HCT116 (cell line): Measurements from ENCODE around the gene PHB1. TPM values are rescaled to one million over a fixed set of nuclear protein-coding genes. Genes with fewer than 3 reads are reported as not detected.

ENCODE experiments used
- ATAC-seq: fragments of 200-7000 bp; cut with Tn5 transposase; 2 replicates; pipeline ENCODE4 v1.9.1; 2020; ENCODE audit warnings: mild to moderate bottlenecking, moderate library complexity
- BruUV-seq: library from RNA; stranded (reverse); fragments of 400-500 nt; replicated peaks from 2 replicates; lab custom pipeline; 2021; lab: Mats Ljungman, UMichigan
- CTCF ChIA-PET: fragments of 300-600 bp; sonication (Branson Sonifier 250); formaldehyde crosslinking; loops from one replicate; lab custom pipeline; 2021; ENCODE audit warnings: antibody characterized with exemption; lab: Charles Lee
- POLR2A ChIA-PET: fragments of 300-600, 350-600 bp; sonication (Branson Sonifier 250); formaldehyde crosslinking; loops from one replicate; lab custom pipeline; 2021; ENCODE audit warnings: antibody characterized with exemption; lab: Charles Lee
- RAD21 ChIA-PET, 2 experiments: fragments of 300-600 bp; sonication (Branson Sonifier 250); formaldehyde crosslinking; loops; one replicate each; lab custom pipeline; 2023; ENCODE audit warnings: low total read pairs in 2 of 2; ENCODE audit not compliant: uncharacterized antibody in 2 of 2, unreplicated experiment in 2 of 2, low non-redundant PET in 1 of 2; lab: Charles Lee
- DNase-seq: peaks from one replicate; pipeline ENCODE4 v3.0.0-alpha.2; 2010; ENCODE audit warnings: low read depth, low spot score
- H2AFZ ChIP-seq: fragments of 200-600 bp; shearing (Covaris generic), sonication (generic); 2 replicates; pipeline ENCODE4 v1.6.1; 2017; ENCODE audit warnings: low read depth, mixed run types, mixed read lengths, antibody characterized with exemption, low read length; ENCODE audit not compliant: poor library complexity, severe bottlenecking
- H3K27ac ChIP-seq: 2 replicates; pipeline ENCODE4 v1.5.1; 2012; ENCODE audit warnings: low read depth, low read length
- H3K27me3 ChIP-seq: fragments of 200-600 bp; sonication (generic); 2 replicates; pipeline ENCODE4 v1.6.1; 2016; ENCODE audit warnings: mixed run types, low read length, mixed read lengths; ENCODE audit not compliant: insufficient read depth
- H3K36me3 ChIP-seq, 2 experiments: fragments of 200-500 bp in 1 of 2; fragments of 200-600 bp in 1 of 2; sonication (Bioruptor generic) in 1 of 2; sonication (generic) in 1 of 2; 2 replicates each; pipeline versions ENCODE4 v1.5.1 to v1.6.1; 2014 to 2016; ENCODE audit warnings: low read length in 2 of 2, inconsistent platforms in 1 of 2, mixed read lengths in 1 of 2, mixed run types in 1 of 2; ENCODE audit not compliant: insufficient read depth in 2 of 2, control insufficient read depth in 1 of 2
- H3K4me1 ChIP-seq, 2 experiments: fragments of 200-600 bp in 1 of 2; sonication (generic) in 1 of 2; 2 replicates each; pipeline versions ENCODE4 v1.5.1 to v1.6.1; 2012 to 2017; ENCODE audit warnings: low read length in 2 of 2, inconsistent platforms in 1 of 2, mild to moderate bottlenecking in 1 of 2, mixed read lengths in 1 of 2, mixed run types in 1 of 2, moderate library complexity in 1 of 2; ENCODE audit not compliant: insufficient read depth in 2 of 2, control insufficient read depth in 1 of 2
- H3K4me2 ChIP-seq: fragments of 200-600 bp; sonication (generic); 2 replicates; pipeline ENCODE4 v1.6.1; 2017; ENCODE audit warnings: mixed run types, low read length, mixed read lengths
- H3K4me3 ChIP-seq, 2 experiments: fragments of 200-600 bp in 1 of 2; sonication (generic) in 1 of 2; replicated peaks in 1 of 2; 2 replicates each; pipeline ENCODE4 v1.5.1; 2011 to 2016; ENCODE audit warnings: low read length in 2 of 2, control low read depth in 1 of 2, low read depth in 1 of 2, mild to moderate bottlenecking in 1 of 2, mixed read lengths in 1 of 2, mixed run types in 1 of 2
- H3K79me2 ChIP-seq: fragments of 200-600 bp; sonication (generic); 2 replicates; pipeline ENCODE4 v1.6.1; 2017; ENCODE audit warnings: mild to moderate bottlenecking, mixed run types, low read length, moderate library complexity, mixed read lengths; ENCODE audit not compliant: insufficient read depth
- H3K9ac ChIP-seq: fragments of 200-600 bp; sonication (generic); 2 replicates; pipeline ENCODE4 v1.6.1; 2016; ENCODE audit warnings: low read length, mixed read lengths
- H3K9me2 ChIP-seq: fragments of 200-600 bp; sonication (generic), shearing (Covaris generic); 2 replicates; pipeline ENCODE4 v1.6.1; 2017; ENCODE audit warnings: mixed run types, mild to moderate bottlenecking, moderate library complexity; ENCODE audit not compliant: insufficient read depth
- H3K9me3 ChIP-seq, 2 experiments: fragments of 200-500 bp in 1 of 2; fragments of 200-600 bp in 1 of 2; sonication (Bioruptor generic) in 1 of 2; sonication (generic) in 1 of 2; 2 replicates each; pipeline ENCODE4 v1.6.1; 2014 to 2017; ENCODE audit warnings: low read length in 2 of 2, mixed read lengths in 2 of 2, inconsistent platforms in 1 of 2, low read depth in 1 of 2, mild to moderate bottlenecking in 1 of 2, mixed run types in 1 of 2, moderate library complexity in 1 of 2; ENCODE audit not compliant: control insufficient read depth in 1 of 2, insufficient read depth in 1 of 2
- H4K20me1 ChIP-seq: fragments of 200-600 bp; sonication (generic), shearing (Covaris generic); 2 replicates; pipeline ENCODE4 v1.6.1; 2017; ENCODE audit warnings: mixed run types, mild to moderate bottlenecking, moderate library complexity; ENCODE audit not compliant: insufficient read depth
- EGR1 ChIP-seq: IDR thresholded peaks from 2 replicates; pipeline ENCODE4 v1.6.1; 2012; ENCODE audit warnings: low read depth
- ELF1 ChIP-seq: IDR thresholded peaks from 2 replicates; pipeline ENCODE4 v1.6.1; 2012; ENCODE audit warnings: low read depth, borderline replicate concordance
- EZH2phosphoT487 ChIP-seq: fragments of 200-600 bp; IDR thresholded peaks from 2 replicates; pipeline ENCODE4 v1.6.1; 2018; ENCODE audit warnings: antibody characterized with exemption, borderline replicate concordance
- FOSL1 ChIP-seq: IDR thresholded peaks from 2 replicates; pipeline ENCODE4 v1.6.1; 2012; ENCODE audit warnings: low read depth
- POLR2A ChIP-seq: IDR thresholded peaks from 2 replicates; pipeline ENCODE4 v1.7.0; 2011; ENCODE audit warnings: borderline replicate concordance; ENCODE audit not compliant: insufficient read depth, insufficient read length; ENCODE audit errors: extremely low read depth
- RAD21 ChIP-seq: IDR thresholded peaks from 2 replicates; pipeline ENCODE4 v1.6.1; 2012; ENCODE audit warnings: low read depth, mild to moderate bottlenecking
- SIN3A ChIP-seq: IDR thresholded peaks from 2 replicates; pipeline ENCODE4 v1.6.1; 2012; ENCODE audit warnings: low read depth
- SP1 ChIP-seq: IDR thresholded peaks from 2 replicates; pipeline ENCODE4 v1.6.1; 2012; ENCODE audit warnings: low read depth
- SRF ChIP-seq: IDR thresholded peaks from 2 replicates; pipeline ENCODE4 v1.6.1; 2012; ENCODE audit warnings: low read depth
- TCF7L2 ChIP-seq: IDR thresholded peaks from 2 replicates; pipeline ENCODE4 v1.7.0; 2011; ENCODE audit warnings: borderline replicate concordance, inconsistent platforms; ENCODE audit not compliant: insufficient read depth, insufficient read length; ENCODE audit errors: extremely low read depth
- ZNF274 ChIP-seq: fragments of 200-500 bp; sonication (Bioruptor generic); IDR thresholded peaks from 2 replicates; pipeline ENCODE4 v1.6.1; 2014; ENCODE audit warnings: mild to moderate bottlenecking, low read depth, low read length, inconsistent platforms
- intact Hi-C: fragments of 100-400 bp; cut with micrococcal nuclease; formaldehyde crosslinking; loops from 2 replicates; pipeline ENCODE4 v1.10.0; 2022
- total RNA-seq: library from RNA; stranded (reverse); gene quantifications from one replicate; pipeline ENCODE4 v1.2.1, GENCODE V29; 2021; ENCODE audit not compliant: unreplicated experiment
- TF ChIP-seq, protein P1 (sequence below): IDR thresholded peaks from 2 replicates; pipeline ENCODE4 v1.6.1; 2012
- TF ChIP-seq, protein P2 (sequence below): IDR thresholded peaks from 2 replicates; pipeline ENCODE4 v1.6.1; 2012; ENCODE audit warnings: low read depth
- TF ChIP-seq, protein P3 (sequence below): IDR thresholded peaks from 2 replicates; pipeline ENCODE4 v1.6.1; 2012

Gene PHB1
- total RNA-seq, 1 experiment from 2014 or later = 534 TPM

DNA sequence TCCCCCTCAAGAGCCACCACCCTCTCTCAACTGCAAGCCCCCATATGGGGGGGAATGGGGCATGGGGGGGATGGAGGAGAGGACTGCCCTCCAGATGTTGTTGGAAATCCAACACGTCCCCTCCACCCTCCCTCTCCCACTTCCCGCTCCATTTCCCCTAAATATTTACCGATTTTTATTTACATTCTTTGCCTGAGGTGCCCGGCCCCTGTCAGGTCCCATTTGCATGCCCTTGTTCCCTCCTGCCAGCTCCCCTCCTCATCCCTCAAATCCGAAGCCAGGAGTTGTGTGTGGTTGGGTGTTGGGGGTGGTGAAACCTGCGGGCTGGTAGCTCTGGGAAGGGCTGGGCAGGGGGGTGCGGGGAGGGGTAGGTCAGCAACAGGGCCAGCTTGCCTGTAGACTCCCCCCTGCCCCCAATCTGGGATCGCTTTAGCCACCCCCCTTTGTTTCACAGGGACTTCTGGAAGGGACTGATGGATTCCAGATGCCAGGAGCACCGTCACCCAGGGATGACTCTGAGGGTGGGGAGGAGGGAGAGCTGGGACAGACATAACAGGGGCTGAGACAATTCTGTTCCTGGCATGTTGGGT is 40.7 kb upstream of the PHB1 start:
- no TSS peak for BruUV-seq
- no peaks in the 10 kb centered on the region for H3K9me3 ChIP-seq
- ATAC-seq = no peak
- H3K4me3 ChIP-seq = no peak overlapping the region
- no peak overlapping the region for H3K27ac ChIP-seq
- H4K20me1 ChIP-seq = no peaks in the 10 kb centered on the region
- CTCF ChIA-PET = interaction anchor here (1.3 kb wide), 1 partner anchor 17 kb away, joined by 3 read pairs; no protein-coding TSS in a partner anchor
- H3K4me1 ChIP-seq = peaks cover 5 to 20% of the 10 kb centered on the region in 2 experiments; a peak in 3 of 4 replicates
- peaks cover 30% of the 10 kb centered on the region; the same call in 1 of the 2 replicates for H3K27me3 ChIP-seq
- no peak overlapping the region for H2AFZ ChIP-seq
- H3K4me2 ChIP-seq = no peak overlapping the region
- H3K79me2 ChIP-seq = no peaks in the 10 kb centered on the region
- intact Hi-C loops = no loop called here
- RAD21 ChIA-PET = no interaction called here
- POLR2A ChIA-PET = no interaction called here
- no peaks in the 10 kb centered on the region for H3K36me3 ChIP-seq
- TF ChIP-seq, protein P1, sequence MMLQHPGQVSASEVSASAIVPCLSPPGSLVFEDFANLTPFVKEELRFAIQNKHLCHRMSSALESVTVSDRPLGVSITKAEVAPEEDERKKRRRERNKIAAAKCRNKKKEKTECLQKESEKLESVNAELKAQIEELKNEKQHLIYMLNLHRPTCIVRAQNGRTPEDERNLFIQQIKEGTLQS = no peak
- TF ChIP-seq POLR2A (no peak), EZH2phosphoT487 (no peak), ELF1 (no peak), EGR1 (no peak), SRF (no peak), ZNF274 (no peak), RAD21 (no peak), SP1 (no peak), SIN3A (no peak), TCF7L2 (no peak), FOSL1 (no peak)
- TF ChIP-seq, protein P2, sequence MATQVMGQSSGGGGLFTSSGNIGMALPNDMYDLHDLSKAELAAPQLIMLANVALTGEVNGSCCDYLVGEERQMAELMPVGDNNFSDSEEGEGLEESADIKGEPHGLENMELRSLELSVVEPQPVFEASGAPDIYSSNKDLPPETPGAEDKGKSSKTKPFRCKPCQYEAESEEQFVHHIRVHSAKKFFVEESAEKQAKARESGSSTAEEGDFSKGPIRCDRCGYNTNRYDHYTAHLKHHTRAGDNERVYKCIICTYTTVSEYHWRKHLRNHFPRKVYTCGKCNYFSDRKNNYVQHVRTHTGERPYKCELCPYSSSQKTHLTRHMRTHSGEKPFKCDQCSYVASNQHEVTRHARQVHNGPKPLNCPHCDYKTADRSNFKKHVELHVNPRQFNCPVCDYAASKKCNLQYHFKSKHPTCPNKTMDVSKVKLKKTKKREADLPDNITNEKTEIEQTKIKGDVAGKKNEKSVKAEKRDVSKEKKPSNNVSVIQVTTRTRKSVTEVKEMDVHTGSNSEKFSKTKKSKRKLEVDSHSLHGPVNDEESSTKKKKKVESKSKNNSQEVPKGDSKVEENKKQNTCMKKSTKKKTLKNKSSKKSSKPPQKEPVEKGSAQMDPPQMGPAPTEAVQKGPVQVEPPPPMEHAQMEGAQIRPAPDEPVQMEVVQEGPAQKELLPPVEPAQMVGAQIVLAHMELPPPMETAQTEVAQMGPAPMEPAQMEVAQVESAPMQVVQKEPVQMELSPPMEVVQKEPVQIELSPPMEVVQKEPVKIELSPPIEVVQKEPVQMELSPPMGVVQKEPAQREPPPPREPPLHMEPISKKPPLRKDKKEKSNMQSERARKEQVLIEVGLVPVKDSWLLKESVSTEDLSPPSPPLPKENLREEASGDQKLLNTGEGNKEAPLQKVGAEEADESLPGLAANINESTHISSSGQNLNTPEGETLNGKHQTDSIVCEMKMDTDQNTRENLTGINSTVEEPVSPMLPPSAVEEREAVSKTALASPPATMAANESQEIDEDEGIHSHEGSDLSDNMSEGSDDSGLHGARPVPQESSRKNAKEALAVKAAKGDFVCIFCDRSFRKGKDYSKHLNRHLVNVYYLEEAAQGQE = no peak
- TF ChIP-seq, protein P3, sequence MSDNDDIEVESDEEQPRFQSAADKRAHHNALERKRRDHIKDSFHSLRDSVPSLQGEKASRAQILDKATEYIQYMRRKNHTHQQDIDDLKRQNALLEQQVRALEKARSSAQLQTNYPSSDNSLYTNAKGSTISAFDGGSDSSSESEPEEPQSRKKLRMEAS = no peak
- no peaks in the 10 kb centered on the region for H3K9me2 ChIP-seq
- no peak overlapping the region for H3K9ac ChIP-seq
- DNase-seq = no peak
